Measurements from ENCODE around the gene APOO.

APOO gene

GRCh38 chrX:23907498-23908218, at the start of gene APOO, which contains the start of gene CXorf58:
Gene APOO (minus strand): TSS chrX:23907938. CDS start chrX:23907702, 236 bp downstream.
Gene CXorf58 (plus strand): TSS chrX:23908006. CDS start chrX:23910303, 2,297 bp downstream.
- DNase-seq: peak; percentile 84

- no peak for DNase-seq
These were observed 46.7 kb upstream of the APOO start for GRCh38 chrX:23954396-23954795.

GRCh38 chrX:23953908-23954269, 46.2 kb upstream of the APOO start:
- no peak for DNase-seq

GRCh38 chrX:23952984-23953907, 45.5 kb upstream of the APOO start:
- DNase-seq: no peak

GRCh38 chrX:23952391-23952790, 44.7 kb upstream of the APOO start:
- no peak for DNase-seq

- no peak for DNase-seq
These were observed 37.5 kb upstream of the APOO start for GRCh38 chrX:23945206-23945605.

GRCh38 chrX:23944234-23944633, 36.5 kb upstream of the APOO start:
- DNase-seq: no peak

- no peak for DNase-seq
These were observed 31.5 kb upstream of the APOO start for GRCh38 chrX:23939203-23939602.

GRCh38 chrX:23938690-23939089, 31.0 kb upstream of the APOO start:
- DNase-seq: no peak

GRCh38 chrX:23937100-23937499, 29.4 kb upstream of the APOO start:
- no peak for DNase-seq

- no peak for DNase-seq
These were observed 28.4 kb upstream of the APOO start for GRCh38 chrX:23936180-23936579.

GRCh38 chrX:23935106-23935505, 27.4 kb upstream of the APOO start:
- DNase-seq: no peak

- DNase-seq: no peak
These were observed 24.3 kb upstream of the APOO start for GRCh38 chrX:23932046-23932445.

- DNase-seq: no peak
These were observed 23.3 kb upstream of the APOO start for GRCh38 chrX:23930894-23931604.

GRCh38 chrX:23926015-23926414, 18.3 kb upstream of the APOO start:
- no peak for DNase-seq

GRCh38 chrX:23919706-23920320, 12.1 kb upstream of the APOO start:
- DNase-seq: no peak

- no peak for DNase-seq
These were observed 11.4 kb upstream of the APOO start for GRCh38 chrX:23919148-23919547.

GRCh38 chrX:23911126-23911835, 3.5 kb upstream of the APOO start:
- no peak for DNase-seq

GRCh38 chrX:23908219-23909004, 674 bp upstream of the APOO start:
- DNase-seq: no peak

GRCh38 chrX:23907111-23907497, 634 bp downstream of the APOO start:
- no peak for DNase-seq

GRCh38 chrX:23904096-23904495, 3.6 kb downstream of the APOO start:
- DNase-seq: no peak
